Measurements from ENCODE around the gene FGR.

FGR gene

DNA sequence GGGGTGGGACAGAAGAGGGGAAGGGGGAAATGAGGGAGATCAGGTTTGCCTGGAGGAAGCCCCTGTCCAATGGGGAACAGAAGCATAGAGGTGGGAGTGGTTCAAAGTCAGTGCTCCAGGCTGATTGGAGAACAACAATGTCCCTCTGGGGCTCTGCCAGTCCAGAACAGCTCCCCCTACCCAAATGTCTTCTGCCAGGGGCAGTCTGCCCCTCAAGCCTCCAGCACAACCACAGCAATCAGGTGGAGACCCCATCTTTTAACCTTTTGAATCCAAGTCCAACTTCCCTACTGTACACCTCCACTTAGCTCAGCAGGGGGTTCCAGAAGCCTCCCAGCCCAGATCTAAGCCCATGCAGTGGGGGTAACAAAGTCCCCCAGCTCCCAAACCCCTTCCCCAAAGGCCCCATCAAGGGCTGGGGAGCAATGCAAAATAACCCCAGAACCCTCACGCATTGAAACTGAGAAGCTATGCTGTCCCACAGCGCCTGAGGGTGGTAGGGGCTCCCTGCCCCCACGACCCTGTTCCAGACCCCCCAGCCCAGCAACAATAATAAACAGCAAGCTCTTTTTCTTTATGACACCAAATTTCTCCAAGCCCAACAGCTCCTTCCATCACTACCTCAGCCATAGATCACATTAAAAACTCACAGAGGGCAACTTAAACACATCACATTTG is 34.3 kb downstream of the FGR start:
- DNase-seq (ENCODE audit: low spot score) = no peak

DNA sequence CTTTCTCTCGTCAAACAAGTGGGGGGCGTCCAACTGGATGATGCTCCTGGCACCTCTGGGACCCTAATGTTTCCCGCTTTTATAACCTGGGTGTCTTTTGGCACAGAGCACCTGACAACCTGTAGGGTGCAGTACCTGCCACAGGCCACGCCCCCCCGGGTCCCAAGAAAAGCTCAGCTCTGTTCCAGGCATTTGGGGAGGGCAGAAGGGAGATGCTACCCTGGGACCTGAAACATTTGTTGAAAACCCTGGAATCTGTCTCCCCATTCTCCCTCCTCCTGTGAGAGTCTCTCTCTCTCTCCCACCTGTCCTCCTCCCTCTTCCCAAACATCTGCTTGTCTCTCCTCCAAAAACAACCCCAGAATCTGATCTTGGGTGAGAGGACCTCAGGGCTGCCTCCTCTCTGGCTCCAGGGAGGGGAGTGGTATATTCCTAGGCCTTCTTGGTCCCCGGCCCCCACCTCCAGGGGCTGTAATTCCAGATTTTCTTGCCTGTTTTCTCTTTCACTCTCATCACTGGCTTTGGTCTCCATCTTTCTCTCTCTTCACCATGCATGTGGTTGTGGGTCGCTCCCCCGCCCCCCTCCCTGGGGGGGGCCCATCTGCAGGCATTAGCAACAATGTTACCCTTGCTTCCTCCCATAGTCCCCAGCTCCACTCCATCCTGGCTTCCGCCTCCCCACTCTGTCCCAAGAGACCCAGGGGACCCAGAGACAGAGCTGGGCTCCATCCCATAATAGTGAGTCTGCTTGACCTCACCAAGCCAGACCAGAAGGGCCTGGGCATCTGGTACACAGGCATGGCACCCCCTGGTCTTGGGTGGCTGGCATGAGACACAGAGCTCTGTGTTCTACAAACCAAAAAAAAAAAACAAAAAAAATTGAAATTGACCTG is 35.1 kb downstream of the FGR start:
- no peak for DNase-seq (ENCODE audit: low spot score)

DNA sequence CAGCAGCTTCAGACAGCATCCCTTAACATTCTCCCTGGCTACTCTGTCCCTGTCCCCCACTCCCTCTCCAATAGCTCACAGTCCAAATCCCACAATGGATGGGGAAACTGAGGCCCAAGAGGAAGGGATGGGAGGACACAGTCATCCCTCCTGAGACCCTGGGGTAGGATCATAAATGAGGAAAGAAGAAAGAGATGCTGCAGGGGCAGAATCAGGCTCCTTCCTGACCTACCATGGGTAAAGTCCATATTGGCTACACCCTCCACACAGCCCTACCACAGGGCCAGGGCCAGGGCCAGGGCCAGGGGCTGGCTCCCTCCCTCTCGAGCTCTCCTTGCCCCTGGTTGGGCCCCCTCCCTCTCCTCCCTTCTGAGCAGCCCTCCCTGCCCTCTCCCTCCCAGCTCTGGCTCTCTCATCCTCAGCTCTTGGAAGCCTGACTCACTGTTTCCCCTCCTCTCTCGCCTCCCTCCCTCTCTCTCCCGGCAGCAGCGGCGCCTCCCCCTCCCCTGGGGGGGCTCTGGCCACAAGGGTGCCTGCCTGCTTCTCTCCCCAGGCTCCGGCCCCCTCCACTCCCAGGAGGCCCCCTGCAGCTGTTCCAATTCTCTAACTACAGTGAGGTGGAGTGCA is 36.0 kb downstream of the FGR start:
- DNase-seq (ENCODE audit: low spot score) = no peak

DNA sequence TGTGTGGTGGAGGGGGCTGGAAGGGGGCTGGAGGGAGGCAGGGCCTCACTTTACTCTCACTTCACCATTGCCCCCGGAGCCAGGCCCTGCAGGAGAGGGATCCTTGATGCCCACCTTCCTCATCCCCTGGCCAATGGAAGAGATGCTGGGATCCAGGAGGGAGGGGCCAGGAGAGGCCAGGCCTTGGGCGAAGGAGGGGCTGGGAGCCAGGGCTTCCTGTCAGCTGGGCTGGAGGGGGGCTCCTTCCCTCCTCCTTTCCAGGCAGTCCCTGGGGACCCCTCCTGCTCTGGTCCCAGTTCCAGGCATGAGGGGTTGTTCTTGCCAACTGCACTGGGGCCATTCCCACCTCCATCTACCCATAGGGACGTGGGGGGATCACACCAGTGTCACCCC is 36.7 kb downstream of the FGR start:
- DNase-seq (ENCODE audit: low spot score) = no peak

DNA sequence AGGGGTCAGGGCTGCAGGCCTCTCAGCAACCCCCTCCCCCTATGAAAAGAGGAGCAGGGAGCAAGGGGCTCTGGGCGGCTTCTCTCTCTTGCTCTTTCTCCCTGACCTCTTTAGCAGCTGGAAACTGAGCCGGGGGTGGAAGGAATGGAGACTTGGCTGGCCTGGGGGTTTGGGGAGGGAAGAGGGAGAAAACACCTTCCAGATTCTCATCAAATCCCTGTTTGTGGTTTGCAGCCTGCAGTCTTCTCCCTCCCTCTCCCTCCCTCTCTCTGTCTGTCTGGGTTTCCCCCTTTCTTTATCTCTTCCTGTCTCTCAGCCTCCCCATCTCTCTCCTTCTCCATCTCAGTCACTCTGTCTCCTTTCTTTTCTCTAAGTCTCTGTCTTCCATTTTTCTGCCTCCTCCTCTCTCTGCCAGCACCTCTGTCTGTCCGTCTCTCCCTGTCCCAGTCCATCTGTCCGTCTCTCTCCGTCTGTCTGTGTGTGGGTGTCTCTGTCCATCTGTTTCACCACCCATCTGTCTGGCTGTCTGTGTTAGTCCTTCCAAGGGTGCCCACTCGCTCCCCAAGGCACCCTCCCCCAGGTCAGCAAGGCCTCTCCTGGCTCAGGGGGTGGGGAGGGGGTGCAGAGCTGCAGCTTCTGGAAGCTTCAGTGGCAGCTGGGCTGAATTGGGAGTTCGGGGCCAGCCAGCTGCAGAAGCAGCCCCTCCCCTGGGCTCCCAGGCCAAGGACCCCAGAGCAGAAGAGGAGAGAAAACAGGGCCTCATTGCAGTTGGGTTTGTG is 37.3 kb downstream of the FGR start:
- no peak for DNase-seq (ENCODE audit: low spot score)

DNA sequence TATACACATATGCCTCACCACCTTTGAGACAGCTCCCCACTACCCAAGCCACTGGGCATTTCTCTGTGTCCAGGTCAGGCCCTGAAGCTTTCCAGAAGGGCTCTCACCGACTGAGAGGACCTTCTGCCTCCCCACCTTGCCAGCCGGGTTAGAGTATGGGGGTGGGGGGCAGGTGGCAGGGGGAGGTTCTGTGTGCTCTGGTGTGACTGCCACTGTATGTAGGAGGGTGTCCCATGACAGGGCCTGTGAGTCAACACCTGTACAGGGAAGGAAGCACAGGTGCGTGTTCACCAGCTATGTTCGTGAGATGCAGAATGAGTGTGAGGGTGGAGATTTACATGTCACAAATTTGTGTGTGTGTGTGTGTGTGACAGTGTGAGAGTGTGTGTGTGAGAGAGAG is 38.0 kb downstream of the FGR start:
- DNase-seq (ENCODE audit: low spot score) = no peak

DNA sequence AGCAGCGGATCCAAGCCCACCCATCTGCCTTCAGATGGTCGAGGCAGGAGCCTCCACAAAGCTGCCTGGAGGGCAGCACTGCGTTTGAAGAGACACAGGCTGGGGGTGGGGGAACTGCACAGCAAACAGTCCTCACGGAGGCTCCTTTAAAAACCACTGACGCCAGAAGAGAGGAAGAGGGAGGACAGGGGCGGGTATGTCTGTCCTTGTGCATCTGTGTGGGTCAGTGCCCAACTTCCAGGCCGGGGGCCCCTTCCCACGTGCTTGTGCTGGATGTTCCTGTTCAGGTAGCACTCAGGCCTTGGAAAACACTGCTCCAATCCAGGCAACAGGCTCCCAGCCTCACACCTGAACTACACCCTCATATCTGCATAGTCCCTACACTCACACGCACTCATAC is 38.7 kb downstream of the FGR start:
- DNase-seq (ENCODE audit: low spot score) = no peak

DNA sequence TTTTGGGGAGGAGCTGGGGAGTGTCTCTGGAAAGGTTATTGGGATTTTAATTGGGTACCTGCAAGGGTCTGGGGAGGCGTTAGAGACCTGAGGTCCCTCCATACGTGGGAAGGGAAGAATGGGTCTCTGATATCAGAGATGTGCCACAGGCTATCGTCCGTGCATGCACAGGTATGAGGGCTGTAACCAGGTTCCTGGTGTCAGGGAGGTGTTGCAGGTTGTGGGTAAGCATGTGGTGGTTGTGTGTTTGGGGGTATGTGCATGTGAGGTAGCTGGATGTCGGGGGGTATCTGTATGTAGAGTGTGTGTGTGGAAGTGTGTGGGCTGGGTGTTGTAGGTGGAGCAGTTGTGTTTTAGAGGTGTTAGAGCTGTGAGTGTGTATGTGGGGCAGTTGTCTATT is 39.4 kb downstream of the FGR start:
- no peak for DNase-seq (ENCODE audit: low spot score)

DNA sequence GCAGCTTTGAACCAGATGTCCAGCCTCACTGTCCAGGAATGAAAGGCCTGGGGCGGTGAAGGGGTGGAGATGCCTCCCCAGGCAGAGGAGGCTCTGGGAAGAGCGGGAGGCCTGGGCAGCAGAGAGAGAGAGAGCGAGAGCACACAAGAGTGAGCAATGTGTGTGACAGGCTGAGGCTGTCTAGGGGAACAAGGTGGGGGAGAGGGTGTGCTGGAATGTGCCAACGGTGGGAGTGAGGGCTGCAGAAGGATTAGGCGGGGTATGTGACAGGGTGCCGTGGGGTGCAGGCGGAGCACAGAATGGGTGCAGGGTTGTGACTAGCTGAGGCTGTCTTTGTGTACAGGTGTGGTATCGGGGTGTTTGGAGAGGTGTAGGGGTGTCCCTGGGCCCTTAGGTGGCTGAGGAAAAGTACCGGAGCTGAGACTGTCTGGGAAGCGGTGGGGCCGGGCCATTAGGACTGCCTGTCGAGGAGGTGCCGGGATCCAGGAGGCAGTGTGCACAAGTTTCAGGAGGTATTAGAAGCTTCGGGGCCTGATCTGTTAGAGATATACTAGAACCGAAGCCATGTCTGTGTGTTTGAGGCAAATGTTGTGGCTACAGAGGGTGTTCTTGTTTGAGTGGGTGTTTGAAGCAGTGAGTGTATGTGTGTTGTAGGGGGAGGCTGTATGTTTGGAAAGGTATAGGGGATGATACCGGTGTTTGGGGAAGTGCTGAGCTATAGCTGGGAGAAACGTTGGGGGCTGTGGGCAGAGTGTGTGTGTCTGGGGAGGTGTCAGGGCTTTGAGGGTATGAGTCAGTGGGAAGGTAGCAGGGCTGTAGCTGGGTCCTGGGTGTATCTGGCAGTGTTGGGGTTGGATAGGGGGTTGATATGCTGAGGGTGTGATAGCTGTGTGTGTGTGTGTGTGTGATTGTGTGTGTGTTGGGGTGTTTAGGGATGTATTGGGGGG is 40.1 kb downstream of the FGR start:
- no peak for DNase-seq (ENCODE audit: low spot score)

DNA sequence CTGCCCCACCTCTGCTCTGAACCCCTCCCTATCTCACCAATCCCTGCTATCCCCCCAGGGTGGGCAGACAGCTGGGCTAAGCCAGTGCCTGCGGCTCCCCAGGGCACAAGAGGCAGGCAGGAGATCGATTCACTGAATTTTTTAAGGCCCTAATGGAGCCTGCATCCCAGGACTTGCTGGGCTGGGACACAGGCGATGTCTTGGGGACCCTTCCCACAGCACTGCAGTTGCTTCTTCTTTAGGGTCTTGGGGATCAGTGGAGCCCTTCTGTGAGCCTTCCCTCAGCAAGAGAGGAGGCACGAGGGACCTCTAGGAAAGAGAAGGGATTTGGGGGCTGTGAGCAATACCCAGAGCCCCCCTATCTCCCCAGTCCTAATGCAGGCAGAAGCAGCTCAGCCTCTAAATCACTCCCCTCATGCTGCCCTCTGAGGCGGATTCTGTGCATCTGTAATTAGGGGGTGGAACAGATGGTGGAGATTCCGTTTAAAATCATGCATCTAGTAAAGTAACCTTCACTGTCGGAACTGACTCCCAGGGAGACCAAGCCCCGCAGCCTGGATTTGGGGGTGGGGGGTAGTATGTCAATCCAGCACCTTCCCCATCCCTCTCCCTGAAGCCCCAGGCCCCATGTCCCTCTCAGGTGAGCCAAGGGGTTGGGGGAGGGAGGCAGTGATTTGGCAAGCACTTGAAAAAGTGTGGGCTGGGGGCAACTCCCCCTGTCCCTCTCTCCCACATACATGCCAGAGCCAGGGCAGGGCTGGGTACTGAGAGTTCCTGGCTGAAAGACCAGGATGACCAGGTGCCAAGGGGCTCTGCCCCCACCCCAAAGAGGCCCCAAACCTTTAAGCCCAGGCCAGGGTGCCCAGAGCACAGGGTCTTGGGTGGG is 41.1 kb downstream of the FGR start:
- no peak for DNase-seq (ENCODE audit: low spot score)

DNA sequence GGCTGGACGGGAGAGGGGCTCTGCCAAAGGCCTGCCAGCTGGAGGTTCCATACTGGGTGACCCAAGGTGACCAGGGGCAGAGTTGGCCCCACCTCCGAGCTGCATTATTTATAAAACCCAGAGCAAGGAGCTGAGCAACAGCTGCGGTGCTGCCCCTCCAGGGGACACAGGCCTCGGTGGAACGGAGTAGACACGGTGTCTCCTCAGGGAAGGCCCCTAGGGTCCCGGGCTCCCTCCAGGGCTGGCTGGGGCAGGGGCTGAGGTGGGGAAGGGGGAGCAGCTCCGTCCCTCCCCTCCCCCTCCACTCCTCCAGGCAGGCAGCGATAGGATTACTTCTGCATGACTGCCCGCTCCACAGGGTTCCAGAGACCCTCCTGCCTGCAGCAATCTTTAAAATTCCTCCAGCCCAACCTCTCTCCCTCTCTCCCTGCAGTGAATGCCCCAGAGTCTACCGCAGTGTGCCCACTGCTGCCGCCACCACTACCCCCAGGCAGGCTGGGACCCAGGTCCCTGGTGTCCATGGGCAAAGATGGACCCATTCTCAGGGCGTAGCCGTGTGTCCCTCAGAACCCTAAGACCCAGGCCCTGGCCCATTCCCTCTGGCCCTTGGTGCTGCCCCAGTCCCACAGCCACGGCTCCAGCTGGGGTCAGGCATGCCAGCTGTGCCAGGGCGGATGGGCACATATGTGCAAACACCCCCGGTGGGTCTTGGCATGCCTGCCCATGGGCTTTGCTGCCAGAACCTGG is 41.9 kb downstream of the FGR start:
- no peak for DNase-seq (ENCODE audit: low spot score)

DNA sequence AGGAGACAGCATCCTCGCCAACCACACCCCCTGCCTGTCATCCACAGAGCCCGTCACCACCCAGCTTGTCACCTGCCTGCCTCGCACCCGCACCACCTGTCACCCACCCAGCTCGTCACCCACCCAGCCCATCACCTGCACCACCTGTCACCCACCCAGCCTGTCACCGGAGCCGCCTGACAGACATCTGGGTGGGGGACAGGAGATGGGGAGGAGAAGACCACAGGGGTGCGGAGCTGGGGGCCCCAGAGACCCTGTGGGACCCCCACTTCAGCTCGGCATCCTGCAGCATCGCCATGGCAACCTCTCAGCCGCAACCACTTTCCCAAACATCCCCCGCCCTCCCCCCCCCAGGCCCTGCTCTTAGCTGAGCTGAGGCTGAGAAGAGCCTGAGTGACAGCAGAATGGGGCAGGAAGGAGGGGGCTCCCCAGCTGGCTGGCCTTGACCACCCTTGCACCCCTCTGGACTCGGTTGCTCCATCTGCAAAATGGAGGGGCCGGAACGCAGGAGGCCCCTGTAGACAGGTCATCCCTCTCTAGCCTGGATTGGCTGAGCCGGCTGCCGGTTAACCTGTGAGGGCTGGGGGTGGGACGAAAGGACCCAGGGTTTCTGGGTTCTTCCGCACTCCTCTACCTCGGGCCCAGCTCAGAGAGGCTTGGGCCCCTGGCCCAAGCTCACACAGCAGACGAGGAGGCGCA is 42.6 kb downstream of the FGR start:
- no peak for DNase-seq (ENCODE audit: low spot score)

DNA sequence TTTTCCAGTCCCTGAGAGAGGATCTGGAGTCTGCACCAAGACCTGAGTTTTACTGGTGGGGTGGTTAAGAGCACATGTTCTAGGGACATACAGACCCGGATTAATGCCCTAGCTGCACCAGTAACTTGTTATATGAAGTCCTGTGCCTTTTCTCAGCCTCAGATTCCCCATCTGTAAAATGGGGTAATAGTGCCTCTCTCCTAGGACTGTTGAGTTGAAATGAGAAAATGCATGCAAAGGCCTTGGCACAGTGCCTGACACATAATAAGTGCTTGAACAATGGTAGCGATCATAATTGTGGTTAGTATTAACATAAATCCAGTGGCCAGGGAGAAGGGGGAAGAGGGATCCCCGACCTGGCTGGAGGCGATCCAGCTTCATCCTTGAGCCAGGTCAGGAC is 43.4 kb downstream of the FGR start:
- no peak for DNase-seq (ENCODE audit: low spot score)

DNA sequence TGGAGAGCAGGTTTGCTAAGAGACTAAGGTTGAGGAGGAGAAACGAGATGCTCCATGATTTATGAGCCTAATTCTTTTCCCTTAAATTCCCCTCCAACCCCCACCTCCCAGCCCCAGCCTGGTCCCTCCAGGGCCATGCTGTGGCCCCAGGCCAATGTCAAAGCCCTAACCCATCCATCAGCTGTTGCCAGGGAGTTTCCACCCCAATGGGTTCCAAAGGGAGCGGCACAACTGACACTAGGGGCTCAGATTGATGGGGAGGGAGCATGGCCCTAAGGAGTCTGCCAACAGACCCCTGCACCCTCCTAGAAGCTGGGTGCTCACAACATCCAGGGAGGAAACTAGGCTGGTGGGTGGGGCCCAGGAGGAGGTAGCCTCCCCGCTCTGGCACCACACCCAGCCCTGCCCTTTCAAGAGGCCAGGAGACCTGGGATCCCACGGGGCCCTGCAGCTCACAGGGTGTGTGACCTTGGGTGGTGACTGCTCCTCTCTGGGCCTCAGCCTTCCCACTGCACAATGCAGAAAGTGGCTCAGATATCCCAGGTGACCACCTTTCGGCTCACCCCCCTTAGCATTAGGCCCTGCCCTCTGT is 44.0 kb downstream of the FGR start:
- DNase-seq (ENCODE audit: low spot score) = no peak

DNA sequence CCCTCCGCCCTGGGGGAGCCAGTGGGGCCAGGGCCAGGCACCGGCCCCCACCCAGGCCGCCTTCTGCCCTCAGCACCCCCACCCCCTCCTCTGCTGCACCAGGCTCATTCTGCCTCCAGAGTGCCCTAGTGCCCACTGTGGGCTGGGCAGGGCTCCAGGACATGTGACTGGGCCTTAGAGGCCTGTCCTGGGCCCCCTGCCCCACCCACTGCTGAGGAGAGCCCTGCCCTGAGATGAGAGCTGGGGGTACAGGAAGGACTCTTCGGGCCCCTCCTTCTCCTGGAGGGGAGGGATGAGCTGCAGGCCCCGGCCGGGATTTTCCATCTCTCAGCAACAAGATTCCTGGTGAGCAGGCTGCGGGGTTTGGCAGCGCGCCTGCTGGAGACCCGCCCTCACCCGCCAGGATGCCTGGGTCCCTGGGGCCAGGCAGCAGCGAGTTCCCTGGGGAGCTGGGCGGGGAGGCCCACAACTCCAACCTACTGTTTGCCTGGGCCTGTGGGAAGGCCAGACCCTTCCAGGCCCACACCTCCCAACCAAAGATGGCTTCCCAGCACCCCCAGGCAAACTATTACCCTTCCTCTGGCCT is 45.1 kb downstream of the FGR start:
- no peak for DNase-seq (ENCODE audit: low spot score)

DNA sequence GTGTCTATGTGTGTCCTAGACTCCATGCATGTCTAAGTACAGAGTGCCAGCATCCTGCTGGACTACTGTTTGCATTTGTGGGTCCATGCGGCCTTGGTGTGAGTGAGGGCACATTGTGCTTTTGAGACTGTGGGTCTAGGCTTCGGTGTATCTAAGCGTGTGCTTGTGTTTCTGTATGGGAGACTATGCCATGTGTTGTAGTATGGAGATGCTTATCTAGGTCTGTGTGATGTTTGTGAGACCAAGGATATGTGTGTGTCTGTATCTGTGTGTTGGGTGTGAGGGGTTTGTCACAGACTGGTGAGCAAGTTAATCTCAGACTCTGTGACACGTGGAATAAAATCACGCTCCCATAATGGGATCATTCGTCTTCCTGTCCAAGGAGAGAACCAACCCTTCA is 45.5 kb downstream of the FGR start:
- no peak for DNase-seq (ENCODE audit: low spot score)

DNA sequence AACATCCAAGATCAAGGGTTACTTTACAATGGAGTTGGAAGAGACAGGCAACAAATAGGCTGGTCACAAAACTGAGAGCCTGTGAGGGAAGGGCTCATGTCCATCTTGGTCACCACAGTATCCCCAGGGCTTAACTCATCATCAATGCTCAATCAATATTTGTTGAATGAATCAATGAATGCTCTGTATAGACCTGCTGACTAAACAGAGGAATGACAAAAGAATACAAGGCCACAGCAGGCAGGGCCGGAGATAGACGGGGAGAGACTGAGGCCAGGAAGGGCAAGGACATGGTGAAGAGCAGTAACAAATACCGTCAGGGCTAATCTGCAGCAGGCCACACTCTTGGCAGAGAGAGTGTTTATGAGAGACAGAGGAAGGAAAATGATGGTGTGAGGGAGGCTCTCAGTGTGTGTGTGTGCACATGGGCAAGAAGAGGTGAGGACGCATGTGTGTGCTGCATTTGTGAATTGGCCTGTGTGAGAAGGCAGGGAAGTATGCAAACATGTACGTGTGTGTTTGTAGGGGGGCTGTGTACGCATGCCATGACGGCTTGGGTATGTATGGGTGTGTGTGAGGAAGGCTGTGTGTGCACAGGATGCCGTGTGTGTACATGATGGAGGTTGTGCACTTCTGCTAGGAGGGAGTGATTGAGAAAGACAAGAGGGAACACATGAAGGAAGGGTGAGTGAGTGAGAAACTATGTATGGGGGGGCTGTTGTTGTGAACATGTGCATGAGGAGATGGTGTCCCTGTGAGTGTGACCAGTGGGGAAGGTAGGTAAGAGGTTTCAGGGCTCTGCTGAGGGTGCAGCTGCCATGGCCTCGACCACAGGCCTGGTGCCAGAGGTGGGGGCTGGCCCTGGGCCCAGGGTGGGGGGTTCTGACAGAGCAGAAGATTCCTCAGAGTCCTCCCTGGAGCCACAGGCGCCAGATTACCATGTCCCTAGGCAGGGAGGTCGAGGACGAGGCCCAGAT is 46.4 kb downstream of the FGR start:
- no peak for DNase-seq (ENCODE audit: low spot score)

All from germinal center (tissue), 1 donor.